Peyer's patch (tissue), 4 donors: ENCODE results near the gene MIF4GD. TPM values are rescaled to one million over a fixed set of nuclear protein-coding genes. Genes with fewer than 3 reads are reported as not detected.
A peak's percentile ranks its signal among the peaks of the same experiment; 100 is the strongest.
"Not testable (repeated sequence)": the region's sequence is repeated elsewhere in the genome, so short reads cannot be mapped to it uniquely, and the experiment has no call there.

Experiments used
- DNase-seq, 3 donors: peaks; one replicate each; pipeline ENCODE4 v3.0.0-alpha.2; 2017 to 2019
- H3K27ac ChIP-seq, 4 donors: fragments of 200-600 bp; sonication (generic); one replicate each; pipeline ENCODE4 v1.5.1; 2016 to 2019
- H3K27me3 ChIP-seq, 2 donors: fragments of 200-600 bp; sonication (generic); one replicate each; pipeline ENCODE4 v1.5.1; 2019
- H3K36me3 ChIP-seq, 3 donors: fragments of 200-600 bp; sonication (generic); one replicate each; pipeline ENCODE4 v1.5.1; 2016 to 2019
- H3K4me1 ChIP-seq, 4 donors: fragments of 200-600 bp; sonication (generic); one replicate each; pipeline ENCODE4 v1.5.1; 2016 to 2019
- H3K4me3 ChIP-seq, 4 donors: fragments of 200-600 bp; sonication (generic); 1 replicate in 3 of 4; 2 replicates in 1 of 4; pipeline ENCODE4 v1.5.1; 2016 to 2019; ENCODE audit warnings: mild to moderate bottlenecking in 1 of 4
- H3K9me3 ChIP-seq, 4 donors: fragments of 200-600 bp; sonication (generic); one replicate each; pipeline ENCODE4 v1.5.1; 2016 to 2019; ENCODE audit warnings: mild to moderate bottlenecking in 1 of 4
- POLR2A ChIP-seq, 2 donors: fragments of 450-650 bp; IDR thresholded peaks; one replicate each; pipeline ENCODE4 v1.5.1; 2017; ENCODE audit warnings: antibody characterized with exemption in 2 of 2, mild to moderate bottlenecking in 2 of 2, moderate library complexity in 2 of 2
- total RNA-seq, 4 donors: library from RNA; depleted of rRNA; stranded (reverse); fragments of >200 nt; gene quantifications; one replicate each; pipeline ENCODE4 v1.1.0, GENCODE V29; 2016
- TF ChIP-seq, protein P1 (sequence below), 6 experiments: fragments of 450-650 bp in 4 of 6; fragments of 200-600 bp in 2 of 6; sonication (generic) in 1 of 6; IDR thresholded peaks; one replicate each; pipeline ENCODE4 v1.5.1; 2017 to 2019; ENCODE audit warnings: antibody characterized with exemption in 6 of 6, mild to moderate bottlenecking in 3 of 6, moderate library complexity in 1 of 6

The MIF4GD gene
- total RNA-seq, 4 donors from 2014 or later: 14.5 to 35.5 (median 18.9) TPM

DNA sequence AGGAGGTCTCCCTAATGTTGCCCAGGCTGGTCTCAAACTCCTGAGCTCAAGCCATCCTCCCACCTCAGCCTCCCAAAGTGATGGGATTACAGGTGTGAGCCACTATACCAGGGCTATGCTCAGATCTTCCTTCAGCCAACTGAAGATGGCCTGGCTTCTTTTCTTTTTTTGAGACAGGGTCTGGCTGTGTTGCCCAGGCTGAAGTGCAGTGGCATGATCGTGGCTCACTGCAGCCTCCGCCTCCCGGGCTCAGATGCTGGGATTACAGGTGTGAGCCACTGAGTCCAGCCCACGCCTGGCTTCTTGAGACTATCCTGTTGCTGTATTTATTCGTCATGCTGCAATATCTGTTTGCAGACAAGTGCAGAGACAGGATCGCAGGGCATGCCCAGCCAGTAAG is 14.1 kb upstream of the MIF4GD start:
- Histone ChIP-seq H3K27me3 (no peaks in the 10 kb centered on the region), H3K36me3 (peaks cover 0 to 26% (median 0%) of the 10 kb centered on the region in 3 donors), H3K9me3 (no peaks in the 10 kb centered on the region), H3K4me3 (no peak overlapping the region), H3K4me1 (peaks cover 0 to 7% (median 0%) of the 10 kb centered on the region in 4 donors), H3K27ac (no peak overlapping the region)
- TF ChIP-seq, protein P1, sequence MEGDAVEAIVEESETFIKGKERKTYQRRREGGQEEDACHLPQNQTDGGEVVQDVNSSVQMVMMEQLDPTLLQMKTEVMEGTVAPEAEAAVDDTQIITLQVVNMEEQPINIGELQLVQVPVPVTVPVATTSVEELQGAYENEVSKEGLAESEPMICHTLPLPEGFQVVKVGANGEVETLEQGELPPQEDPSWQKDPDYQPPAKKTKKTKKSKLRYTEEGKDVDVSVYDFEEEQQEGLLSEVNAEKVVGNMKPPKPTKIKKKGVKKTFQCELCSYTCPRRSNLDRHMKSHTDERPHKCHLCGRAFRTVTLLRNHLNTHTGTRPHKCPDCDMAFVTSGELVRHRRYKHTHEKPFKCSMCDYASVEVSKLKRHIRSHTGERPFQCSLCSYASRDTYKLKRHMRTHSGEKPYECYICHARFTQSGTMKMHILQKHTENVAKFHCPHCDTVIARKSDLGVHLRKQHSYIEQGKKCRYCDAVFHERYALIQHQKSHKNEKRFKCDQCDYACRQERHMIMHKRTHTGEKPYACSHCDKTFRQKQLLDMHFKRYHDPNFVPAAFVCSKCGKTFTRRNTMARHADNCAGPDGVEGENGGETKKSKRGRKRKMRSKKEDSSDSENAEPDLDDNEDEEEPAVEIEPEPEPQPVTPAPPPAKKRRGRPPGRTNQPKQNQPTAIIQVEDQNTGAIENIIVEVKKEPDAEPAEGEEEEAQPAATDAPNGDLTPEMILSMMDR (IDR thresholded peaks at IDR 0.05): no peak
- TF ChIP-seq POLR2A (IDR thresholded peaks at IDR 0.05): no peak
- DNase-seq: no peak

DNA sequence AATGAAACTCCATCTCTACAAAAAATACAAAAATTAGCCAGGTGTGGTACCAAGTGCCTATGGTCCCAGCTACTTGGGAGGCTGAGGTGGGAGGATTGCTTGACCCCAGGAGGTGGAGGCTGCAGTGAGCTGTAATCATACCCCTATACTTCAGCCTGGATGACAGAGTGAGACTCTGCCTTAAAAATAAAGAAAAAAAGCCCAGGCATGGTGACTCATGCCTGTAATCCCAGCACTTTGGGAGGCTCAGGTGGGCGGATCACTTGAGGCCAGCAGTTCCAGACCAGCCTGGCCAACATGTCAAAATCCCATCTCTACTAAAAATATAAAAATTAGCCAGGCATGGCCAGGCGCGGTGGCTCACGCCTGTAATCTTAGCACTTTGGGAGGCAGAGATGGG is 9.2 kb upstream of the MIF4GD start:
- peaks cover 0 to 19% (median 0%) of the 10 kb centered on the region in 3 donors for H3K36me3 ChIP-seq
- H3K9me3 ChIP-seq, H3K4me1 ChIP-seq, H3K27me3 ChIP-seq, H3K27ac ChIP-seq, H3K4me3 ChIP-seq, DNase-seq: not testable (repeated sequence)

- H3K36me3 ChIP-seq: peaks cover 0 to 16% (median 0%) of the 10 kb centered on the region in 3 donors
- no peaks in the 10 kb centered on the region for H3K9me3 ChIP-seq
- H3K4me3 ChIP-seq: no peak overlapping the region
- H3K27ac ChIP-seq: no peak overlapping the region
- no peaks in the 10 kb centered on the region for H3K27me3 ChIP-seq
- TF ChIP-seq, protein P1 (IDR thresholded peaks at IDR 0.05): no peak
- no peak for TF ChIP-seq POLR2A (IDR thresholded peaks at IDR 0.05)
- DNase-seq: no peak
- H3K4me1 ChIP-seq: peaks cover 0 to 4% (median 0%) of the 10 kb centered on the region in 4 donors
Observed at GRCh38 chr17:75277664-75278071, 6.6 kb upstream of the MIF4GD start.

- no peak overlapping the region for H3K27ac ChIP-seq
- no peaks in the 10 kb centered on the region for H3K9me3 ChIP-seq
- H3K27me3 ChIP-seq: no peaks in the 10 kb centered on the region
- H3K36me3 ChIP-seq: no peaks in the 10 kb centered on the region
- no peak for DNase-seq
- H3K4me3 ChIP-seq: no peak overlapping the region
- TF ChIP-seq, protein P1 (IDR thresholded peaks at IDR 0.05): no peak
- peaks cover 0 to 21% (median 9%) of the 10 kb centered on the region in 4 donors for H3K4me1 ChIP-seq
Observed at GRCh38 chr17:75273977-75274708, 3.1 kb upstream of the MIF4GD start.

- Histone ChIP-seq H3K27ac (peak overlapping the region in 1 of 4 donors; percentile 98), H3K9me3 (no peaks in the 10 kb centered on the region), H3K4me1 (peaks cover 0 to 21% (median 9%) of the 10 kb centered on the region in 4 donors), H3K36me3 (no peaks in the 10 kb centered on the region), H3K27me3 (no peaks in the 10 kb centered on the region), H3K4me3 (no peak overlapping the region)
- no peak for DNase-seq
- TF ChIP-seq, protein P1 (IDR thresholded peaks at IDR 0.05): no peak
- no peak for TF ChIP-seq POLR2A (IDR thresholded peaks at IDR 0.05)
Observed at GRCh38 chr17:75272848-75273184, 1.8 kb upstream of the MIF4GD start.

DNA sequence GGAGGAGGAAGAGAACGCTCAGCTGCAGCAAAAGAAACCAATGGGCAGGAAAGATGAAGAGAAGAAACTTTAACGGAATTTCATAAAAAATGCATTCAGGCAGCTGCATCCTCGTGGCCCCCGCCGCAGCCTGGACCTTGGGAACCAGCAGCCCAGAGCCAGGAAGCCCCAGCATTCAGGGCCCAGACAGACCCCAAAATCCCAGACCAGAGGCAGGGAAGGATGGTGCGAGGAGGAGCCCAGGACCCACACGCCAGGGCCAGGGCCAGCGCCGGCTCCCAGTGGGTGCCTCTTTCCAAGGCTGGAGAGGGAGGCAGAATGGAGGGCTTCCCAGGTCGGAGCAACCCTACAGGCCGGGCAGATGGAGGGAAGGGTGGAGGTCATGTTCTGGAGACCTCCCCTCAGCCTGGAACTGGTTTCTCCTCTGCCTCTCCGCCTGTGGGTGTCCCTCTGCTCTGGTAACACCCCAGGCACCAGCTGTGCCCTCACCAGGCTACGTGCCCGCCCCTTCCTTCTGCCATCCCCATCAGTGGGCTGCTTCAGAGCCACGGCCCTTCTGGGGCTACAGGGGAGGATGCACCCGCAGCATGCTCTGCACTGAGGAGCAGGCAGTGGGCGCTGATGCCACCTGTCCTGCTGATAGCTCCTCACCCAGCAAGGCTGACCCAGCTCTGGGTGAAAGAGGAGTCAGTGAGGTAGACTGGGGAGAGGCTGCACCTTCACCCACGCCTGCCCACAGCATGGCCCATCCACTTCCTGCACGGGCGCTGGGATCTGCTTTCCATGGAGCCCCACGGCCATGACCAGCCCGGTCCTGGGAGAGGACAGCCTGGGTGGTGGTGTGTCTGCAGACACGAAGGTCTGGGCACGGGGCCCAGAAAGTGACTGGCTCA is 1.2 kb upstream of the MIF4GD start:
- DNase-seq: peak in 1 of 3 donors; percentile 49

More for the DNA sequence above, 1.2 kb upstream of the MIF4GD start:
- Histone ChIP-seq H3K4me1 (peaks cover 0 to 27% (median 9%) of the 10 kb centered on the region in 4 donors), H3K9me3 (no peaks in the 10 kb centered on the region), H3K27ac (peak overlapping the region in 3 of 4 donors; percentile 95 to 99 (median 98)), H3K4me3 (peak overlapping the region; percentile 84 to 98 (median 94)), H3K27me3 (no peaks in the 10 kb centered on the region), H3K36me3 (no peaks in the 10 kb centered on the region)
- TF ChIP-seq, protein P1 (IDR thresholded peaks at IDR 0.05): no peak
- TF ChIP-seq POLR2A (IDR thresholded peaks at IDR 0.05): no peak
